GM11168 (cell line): Measurements from ENCODE around the gene RPH3AL.

Experiments
- in situ Hi-C: fragments of 300-500 bp; cut with MboI; formaldehyde crosslinking; loops from one replicate; pipeline ENCODE4 v1.12.0; 2022; ENCODE audit warnings: low sequenced_read_pairs; ENCODE audit not compliant: unreplicated experiment

Gene RPH3AL

GRCh38 chr17:352421-353212 is at the start of gene RPH3AL:
RPH3AL (minus strand) TSS chr17:352807; CDS start chr17:327543, 25,264 bp downstream.
- in situ Hi-C loops = no loop called here

GRCh38 chr17:400257-400656 is 47.6 kb upstream of the RPH3AL start:
- in situ Hi-C loops = no loop called here

- in situ Hi-C loops = no loop called here
These were observed 44.2 kb upstream of the RPH3AL start for GRCh38 chr17:396788-397187.

GRCh38 chr17:395974-396373 is 43.4 kb upstream of the RPH3AL start:
- in situ Hi-C loops = no loop called here

- in situ Hi-C loops = no loop called here
These were observed 42.6 kb upstream of the RPH3AL start for GRCh38 chr17:395179-395578.

- in situ Hi-C loops = no loop called here
These were observed 42.1 kb upstream of the RPH3AL start for GRCh38 chr17:394718-395095.

GRCh38 chr17:393806-394717 is 41.5 kb upstream of the RPH3AL start:
- in situ Hi-C loops = no loop called here

GRCh38 chr17:391850-392249 is 39.2 kb upstream of the RPH3AL start:
- in situ Hi-C loops = no loop called here

- in situ Hi-C loops = no loop called here
These were observed 37.4 kb upstream of the RPH3AL start for GRCh38 chr17:390025-390424.

GRCh38 chr17:388087-388486 is 35.5 kb upstream of the RPH3AL start:
- in situ Hi-C loops = no loop called here

- in situ Hi-C loops = no loop called here
These were observed 33.7 kb upstream of the RPH3AL start for GRCh38 chr17:386141-386876.

- in situ Hi-C loops = no loop called here
These were observed 33.2 kb upstream of the RPH3AL start for GRCh38 chr17:385836-386140.

- in situ Hi-C loops = no loop called here
These were observed 32.7 kb upstream of the RPH3AL start for GRCh38 chr17:385178-385835.

GRCh38 chr17:384622-385177 is 32.1 kb upstream of the RPH3AL start:
- in situ Hi-C loops = no loop called here

- in situ Hi-C loops = no loop called here
These were observed 31.4 kb upstream of the RPH3AL start for GRCh38 chr17:383771-384621.

GRCh38 chr17:382644-383533 is 30.3 kb upstream of the RPH3AL start:
- in situ Hi-C loops = no loop called here

GRCh38 chr17:381941-382643 is 29.5 kb upstream of the RPH3AL start:
- in situ Hi-C loops = no loop called here

- in situ Hi-C loops = no loop called here
These were observed 28.9 kb upstream of the RPH3AL start for GRCh38 chr17:381516-381915.
